ENCODE data around the gene SORCS2.
A peak's percentile ranks its signal among the peaks of the same experiment; 100 is the strongest.
"Not testable (repeated sequence)": the region's sequence is repeated elsewhere in the genome, so short reads cannot be mapped to it uniquely, and the experiment has no call there.

Gene SORCS2

GRCh38 chr4:7574287-7575014 is 382.1 kb downstream of the SORCS2 start:
- CTCF ChIA-PET, result interaction anchor here (0.6 kb wide), 1 partner anchor 54 kb away, joined by 5 read pairs; no protein-coding TSS in a partner anchor
- DNase-seq (ENCODE audit: extremely low spot score), result no peak
- POLR2A ChIA-PET, result no interaction called here
- TF ChIP-seq ARNT (IDR thresholded peaks at IDR 0.05) (no peak), NFRKB (IDR thresholded peaks at IDR 0.05) (no peak), FOXA1 (IDR thresholded peaks at IDR 0.05) (no peak), BHLHE40 (IDR thresholded peaks at IDR 0.05; ENCODE audit: borderline replicate concordance) (no peak)

- POLR2A ChIA-PET, result no interaction called here
- CTCF ChIA-PET, result no interaction called here
- no peak for DNase-seq (ENCODE audit: extremely low spot score)
- no peak for TF ChIP-seq SP1 (IDR thresholded peaks at IDR 0.05)
- TF ChIP-seq ARNT (IDR thresholded peaks at IDR 0.05), result no peak
- TF ChIP-seq CTBP1 (IDR thresholded peaks at IDR 0.05; ENCODE audit: borderline replicate concordance), result no peak
- no peak for TF ChIP-seq L3MBTL2 (conservative IDR thresholded peaks at IDR 0.05)
- no peak for TF ChIP-seq PKNOX1 (IDR thresholded peaks at IDR 0.05)
- no peak for TF ChIP-seq BHLHE40 (IDR thresholded peaks at IDR 0.05; ENCODE audit: borderline replicate concordance)
- no peak for TF ChIP-seq LEF1 (IDR thresholded peaks at IDR 0.05; ENCODE audit: borderline replicate concordance)
- no peak for TF ChIP-seq FOXK2 (IDR thresholded peaks at IDR 0.05)
Observed at GRCh38 chr4:7575426-7575825, 383.1 kb downstream of the SORCS2 start.

- POLR2A ChIA-PET; DNase-seq (ENCODE audit: extremely low spot score): not testable (repeated sequence)
- CTCF ChIA-PET, result interaction anchor here (0.6 kb wide), 1 partner anchor 176 kb away, joined by 3 read pairs; no protein-coding TSS in a partner anchor
Observed at GRCh38 chr4:7577361-7578039, 385.2 kb downstream of the SORCS2 start.

- peak; percentile 59 for DNase-seq (ENCODE audit: extremely low spot score)
- TF ChIP-seq HDGF (IDR thresholded peaks at IDR 0.05; ENCODE audit: borderline replicate concordance), result no peak
- no peak for TF ChIP-seq CTBP1 (IDR thresholded peaks at IDR 0.05; ENCODE audit: borderline replicate concordance)
- TF ChIP-seq L3MBTL2 (conservative IDR thresholded peaks at IDR 0.05), result no peak
- no peak for TF ChIP-seq TARDBP (IDR thresholded peaks at IDR 0.05)
- no peak for TF ChIP-seq BHLHE40 (IDR thresholded peaks at IDR 0.05; ENCODE audit: borderline replicate concordance)
- TF ChIP-seq ELF4 (IDR thresholded peaks at IDR 0.05), result no peak
- no peak for TF ChIP-seq SP1 (IDR thresholded peaks at IDR 0.05)
- no peak for TF ChIP-seq SUZ12 (IDR thresholded peaks at IDR 0.05)
- no peak for TF ChIP-seq PKNOX1 (IDR thresholded peaks at IDR 0.05)
- TF ChIP-seq ZNF384 (IDR thresholded peaks at IDR 0.05), result no peak
- no peak for TF ChIP-seq FOXA1 (IDR thresholded peaks at IDR 0.05)
- TF ChIP-seq NFRKB (IDR thresholded peaks at IDR 0.05), result no peak
- TF ChIP-seq LEF1 (IDR thresholded peaks at IDR 0.05; ENCODE audit: borderline replicate concordance), result no peak
- TF ChIP-seq FOXK2 (IDR thresholded peaks at IDR 0.05), result no peak
- no peak for TF ChIP-seq FOXM1 (IDR thresholded peaks at IDR 0.05; ENCODE audit: borderline replicate concordance)
- TF ChIP-seq ARNT (IDR thresholded peaks at IDR 0.05), result no peak
- POLR2A ChIA-PET, result no interaction called here
- CTCF ChIA-PET, result no interaction called here
Observed at GRCh38 chr4:7581477-7581876, 389.1 kb downstream of the SORCS2 start.

- ChIA-PET POLR2A (no interaction called here), CTCF (no interaction called here)
- TF ChIP-seq PKNOX1 (IDR thresholded peaks at IDR 0.05) (peak; percentile 87), SUZ12 (IDR thresholded peaks at IDR 0.05) (no peak)
- DNase-seq (ENCODE audit: extremely low spot score), result no peak
Observed at GRCh38 chr4:7582313-7583097, 390.2 kb downstream of the SORCS2 start.

- TF ChIP-seq ZNF384 (IDR thresholded peaks at IDR 0.05) (no peak), ARNT (IDR thresholded peaks at IDR 0.05) (no peak), BHLHE40 (IDR thresholded peaks at IDR 0.05; ENCODE audit: borderline replicate concordance) (no peak), FOXM1 (IDR thresholded peaks at IDR 0.05; ENCODE audit: borderline replicate concordance) (no peak), NFRKB (IDR thresholded peaks at IDR 0.05) (no peak), L3MBTL2 (conservative IDR thresholded peaks at IDR 0.05) (no peak), FOXK2 (IDR thresholded peaks at IDR 0.05) (no peak)
- POLR2A ChIA-PET, result no interaction called here
- DNase-seq (ENCODE audit: extremely low spot score), result no peak
- CTCF ChIA-PET, result no interaction called here
Observed at GRCh38 chr4:7584098-7584497, 391.8 kb downstream of the SORCS2 start.
